NCI-H1694 treated with DMSO at 0.1 percent for 48 hours (cell line): ENCODE measurements around the gene MME.
"Not testable (repeated sequence)": the region's sequence is repeated elsewhere in the genome, so short reads cannot be mapped to it uniquely, and the experiment has no call there.

Experiments
- DNase-seq: peaks from one replicate; lab custom pipeline; 2025; lab: John Stamatoyannopoulos, UW

The MME gene

GRCh38 chr3:155193868-155194267, 113.7 kb downstream of the MME start:
- no peak for DNase-seq

GRCh38 chr3:155194973-155195957, 115.1 kb downstream of the MME start:
- DNase-seq: no peak

- no peak for DNase-seq
These were observed 116.3 kb downstream of the MME start for GRCh38 chr3:155196131-155197021.

- DNase-seq: no peak
These were observed 117.7 kb downstream of the MME start for GRCh38 chr3:155197786-155198185.

GRCh38 chr3:155202626-155203025, 122.5 kb downstream of the MME start:
- no peak for DNase-seq

- DNase-seq: no peak
These were observed 124.7 kb downstream of the MME start for GRCh38 chr3:155204851-155205250.

- no peak for DNase-seq
These were observed 128.2 kb downstream of the MME start for GRCh38 chr3:155208183-155208800.

- DNase-seq: no peak
These were observed 130.6 kb downstream of the MME start for GRCh38 chr3:155210736-155211135.

- no peak for DNase-seq
These were observed 131.1 kb downstream of the MME start for GRCh38 chr3:155211266-155211665.

- no peak for DNase-seq
These were observed 131.8 kb downstream of the MME start for GRCh38 chr3:155211940-155212339.

GRCh38 chr3:155216007-155216406, 135.9 kb downstream of the MME start:
- DNase-seq: not testable (repeated sequence)

GRCh38 chr3:155217591-155217990, 137.5 kb downstream of the MME start:
- no peak for DNase-seq

GRCh38 chr3:155218462-155218861, 138.3 kb downstream of the MME start:
- DNase-seq: no peak

GRCh38 chr3:155219106-155219505, 139.0 kb downstream of the MME start:
- DNase-seq: no peak

- no peak for DNase-seq
These were observed 145.3 kb downstream of the MME start for GRCh38 chr3:155225417-155225816.

GRCh38 chr3:155227141-155227540, 147.0 kb downstream of the MME start:
- no peak for DNase-seq

- no peak for DNase-seq
These were observed 148.6 kb downstream of the MME start for GRCh38 chr3:155228676-155229075.

GRCh38 chr3:155229086-155229485, 149.0 kb downstream of the MME start:
- DNase-seq: no peak

- DNase-seq: no peak
These were observed 150.3 kb downstream of the MME start for GRCh38 chr3:155230382-155230781.

GRCh38 chr3:155231792-155232191, 151.7 kb downstream of the MME start:
- DNase-seq: no peak

GRCh38 chr3:155232605-155233004, 152.5 kb downstream of the MME start:
- DNase-seq: no peak

GRCh38 chr3:155233213-155233612, 153.1 kb downstream of the MME start:
- no peak for DNase-seq
